AG20443 (cell line): ENCODE data around the gene PGAM2.
"Not testable (repeated sequence)": the region's sequence is repeated elsewhere in the genome, so short reads cannot be mapped to it uniquely, and the experiment has no call there.

Source experiments
- DNase-seq: peaks from one replicate; pipeline ENCODE4 v3.0.0; 2012; ENCODE audit warnings: low spot score, mixed read lengths

Gene PGAM2

GRCh38 chr7:44050915-44051560, 14.3 kb downstream of the PGAM2 start:
- no peak for DNase-seq

- no peak for DNase-seq
Observed at GRCh38 chr7:44050121-44050914, 15.0 kb downstream of the PGAM2 start.

- no peak for DNase-seq
Observed at GRCh38 chr7:44048031-44048795, 17.2 kb downstream of the PGAM2 start.

- DNase-seq: no peak
Observed at GRCh38 chr7:44046321-44047061, 18.9 kb downstream of the PGAM2 start.

GRCh38 chr7:44045226-44046014, 19.9 kb downstream of the PGAM2 start:
- DNase-seq: peak; percentile 61

- peak; percentile 96 for DNase-seq
Observed at GRCh38 chr7:44044315-44045225, 20.8 kb downstream of the PGAM2 start, which contains the start of gene DBNL. DBNL (plus strand) TSS chr7:44044702; CDS start chr7:44044738, 36 bp downstream.

- no peak for DNase-seq
Observed at GRCh38 chr7:44043902-44044301, 21.5 kb downstream of the PGAM2 start.

GRCh38 chr7:44042221-44042620, 23.1 kb downstream of the PGAM2 start:
- no peak for DNase-seq

GRCh38 chr7:44040493-44040891, 24.9 kb downstream of the PGAM2 start:
- not testable (repeated sequence) for DNase-seq

- DNase-seq: not testable (repeated sequence)
Observed at GRCh38 chr7:44039800-44040492, 25.4 kb downstream of the PGAM2 start.

GRCh38 chr7:44038961-44039558, 26.3 kb downstream of the PGAM2 start:
- DNase-seq: peak; percentile 54

GRCh38 chr7:44038553-44038952, 26.8 kb downstream of the PGAM2 start:
- not testable (repeated sequence) for DNase-seq

GRCh38 chr7:44037951-44038350, 27.4 kb downstream of the PGAM2 start:
- DNase-seq: not testable (repeated sequence)

GRCh38 chr7:44036364-44036763, 29.0 kb downstream of the PGAM2 start:
- DNase-seq: not testable (repeated sequence)

- not testable (repeated sequence) for DNase-seq
Observed at GRCh38 chr7:44033971-44034844, 31.2 kb downstream of the PGAM2 start.

- DNase-seq: not testable (repeated sequence)
Observed at GRCh38 chr7:44032031-44032430, 33.3 kb downstream of the PGAM2 start.

GRCh38 chr7:44031319-44031718, 34.0 kb downstream of the PGAM2 start:
- DNase-seq: not testable (repeated sequence)

GRCh38 chr7:44030029-44030428, 35.3 kb downstream of the PGAM2 start:
- not testable (repeated sequence) for DNase-seq
